NCI-H526 (cell line): Measurements from ENCODE around the gene STAM2.
A peak's percentile ranks its signal among the peaks of the same experiment; 100 is the strongest.
"Not testable (repeated sequence)": the region's sequence is repeated elsewhere in the genome, so short reads cannot be mapped to it uniquely, and the experiment has no call there.

Experiments
- DNase-seq, 2 experiments: peaks; one replicate each; lab custom pipeline; 2025; lab: John Stamatoyannopoulos, UW

STAM2 gene

GRCh38 chr2:152175368-152176112 lies at the start of gene STAM2:
TSS of gene STAM2 (minus strand) at chr2:152175763. CDS start at chr2:152175642, 121 bp downstream.
- DNase-seq, result peak; percentile 86 to 95

GRCh38 chr2:152223977-152224376 lies 48.4 kb upstream of the STAM2 start:
- peak; percentile 48 to 53 for DNase-seq

DNA sequence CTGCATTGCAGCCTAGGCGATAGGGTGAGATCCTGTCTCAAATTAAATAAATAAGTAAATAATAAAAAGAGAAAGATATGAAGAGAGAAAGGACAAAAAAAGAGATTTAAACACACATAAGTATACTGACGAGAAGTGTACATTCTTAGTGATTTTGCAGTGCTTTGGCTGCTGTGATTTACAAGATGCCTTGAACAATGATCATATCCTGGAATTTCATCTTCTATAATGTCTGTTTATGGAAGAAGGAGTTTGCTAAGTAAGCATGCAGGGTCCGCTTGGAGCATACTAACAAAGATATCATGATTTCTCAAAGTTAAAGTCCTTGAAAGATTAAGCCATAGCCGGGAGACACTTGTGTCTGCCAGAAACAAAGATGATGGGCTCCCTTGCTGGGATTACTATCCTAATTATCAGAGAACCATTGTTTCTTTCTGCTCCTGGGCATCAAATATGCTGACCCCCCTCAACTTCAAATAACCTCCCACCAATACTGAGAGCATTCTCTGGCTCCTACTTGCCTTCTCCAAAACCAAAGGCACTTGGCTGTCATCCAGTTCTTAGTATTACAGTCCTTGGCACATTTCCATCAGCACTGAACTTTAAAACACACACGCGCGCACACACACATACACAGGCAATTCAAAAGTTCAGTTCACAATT lies 47.5 kb upstream of the STAM2 start:
- DNase-seq, result peak; percentile 14 to 25

GRCh38 chr2:152221839-152222238 lies 46.3 kb upstream of the STAM2 start:
- no peak for DNase-seq

DNA sequence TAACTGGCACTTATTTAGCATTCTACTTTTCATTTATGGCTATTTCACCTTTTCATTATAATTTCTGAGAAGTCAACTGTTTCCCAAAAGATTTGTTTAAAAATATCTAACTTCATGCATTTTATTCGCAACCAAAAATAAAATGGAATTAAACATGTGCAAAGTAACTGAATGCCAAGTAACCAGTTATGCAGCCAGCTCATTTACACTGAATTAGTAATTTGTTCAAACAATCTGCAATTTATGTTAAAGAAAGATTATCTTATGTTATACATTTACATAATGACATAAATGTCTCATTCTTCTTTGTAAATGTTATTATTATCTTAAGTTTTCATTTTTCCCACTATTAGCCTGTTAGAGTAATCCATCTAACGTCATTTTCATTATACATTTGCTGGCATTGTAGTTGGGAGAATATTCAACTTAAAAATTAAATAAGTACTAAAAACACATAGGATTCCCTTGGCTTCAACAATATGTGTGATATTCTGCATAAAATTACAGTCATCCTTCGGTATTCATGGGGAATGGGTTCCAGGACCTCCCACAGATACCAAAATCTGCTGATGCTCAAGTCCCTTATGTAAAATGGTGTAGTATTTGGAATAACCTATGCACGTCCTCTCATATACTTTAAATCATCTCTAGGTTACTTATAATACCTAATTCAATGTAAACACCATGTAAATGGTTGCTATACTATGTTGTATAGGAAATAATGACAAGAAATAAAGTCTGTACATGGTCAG lies 43.7 kb upstream of the STAM2 start:
- DNase-seq, result no peak

DNA sequence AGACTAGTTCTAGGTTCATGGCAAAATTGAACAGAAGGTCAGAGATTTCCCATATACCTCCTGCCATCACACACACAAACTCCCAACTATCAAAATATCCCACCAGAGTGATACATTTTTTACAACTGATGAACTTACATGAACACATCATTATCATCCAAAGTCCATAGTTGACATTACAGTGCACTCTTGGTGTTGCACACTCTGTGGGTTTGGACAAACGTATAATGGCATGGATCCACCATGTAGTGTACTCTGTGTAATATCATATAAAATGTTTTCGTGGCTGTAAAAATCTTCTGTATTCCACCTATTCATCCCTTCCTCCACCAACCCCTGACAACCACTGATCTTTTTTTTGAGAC lies 25.9 kb upstream of the STAM2 start:
- no peak for DNase-seq

DNA sequence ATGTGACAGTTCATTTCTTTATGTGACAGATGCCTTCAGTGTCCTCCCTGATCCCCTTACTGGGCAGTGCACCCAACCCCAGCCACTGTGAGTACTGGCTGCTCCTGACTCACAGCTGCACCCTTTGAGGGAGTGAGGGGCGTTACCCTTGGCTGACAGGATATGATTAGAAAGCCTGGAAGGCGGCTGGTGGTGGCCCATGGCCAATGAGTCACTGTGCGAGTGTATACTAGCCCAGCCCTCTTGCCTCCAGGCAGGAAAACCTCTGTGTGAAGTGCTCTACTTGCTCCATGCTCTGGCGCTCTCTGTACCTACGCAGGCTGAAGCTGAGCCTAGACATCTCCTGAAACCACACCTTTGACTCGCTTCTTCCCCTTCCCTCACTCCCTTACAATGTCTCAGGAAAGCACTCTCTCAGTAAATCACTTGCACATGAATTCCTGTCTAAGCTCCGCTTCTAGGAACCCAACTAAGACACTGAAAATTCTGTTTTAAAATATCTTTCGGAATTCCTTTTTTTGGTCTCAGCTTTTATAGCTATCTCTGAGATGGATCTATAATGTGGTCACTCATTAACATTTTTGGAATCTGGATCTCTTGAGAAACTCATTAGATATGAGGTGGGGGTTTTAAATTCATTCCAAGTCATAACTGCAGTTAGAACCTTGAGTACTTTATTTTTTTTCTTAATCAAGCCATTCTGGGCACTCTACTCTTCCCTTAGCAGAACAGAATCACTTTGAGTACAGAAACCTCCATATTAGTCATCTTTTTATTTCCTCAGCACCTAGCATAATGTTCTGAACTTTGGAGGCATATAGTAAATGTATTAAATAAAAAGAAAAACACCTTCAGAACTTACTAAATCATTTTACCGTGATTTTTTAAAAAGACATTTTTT lies 25.3 kb upstream of the STAM2 start:
- no peak for DNase-seq

DNA sequence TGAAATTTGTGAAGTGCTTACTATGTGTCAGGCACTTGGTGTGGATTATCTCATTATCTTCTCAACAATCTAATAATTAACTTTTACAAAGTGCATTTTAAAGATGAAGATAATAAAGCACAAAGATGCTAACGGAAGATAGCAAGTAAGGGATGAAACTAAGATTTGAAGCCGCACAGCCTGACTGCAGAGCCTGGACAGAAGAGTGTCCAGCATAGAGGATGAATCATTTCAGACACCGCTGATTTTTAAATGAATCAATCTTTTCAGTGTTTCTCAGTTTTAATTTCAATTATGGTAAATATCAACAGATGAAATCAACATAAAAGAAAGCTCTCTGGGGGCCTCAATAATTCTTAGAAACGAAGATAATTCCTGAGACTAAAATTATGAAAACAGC lies 24.5 kb upstream of the STAM2 start:
- no peak for DNase-seq

DNA sequence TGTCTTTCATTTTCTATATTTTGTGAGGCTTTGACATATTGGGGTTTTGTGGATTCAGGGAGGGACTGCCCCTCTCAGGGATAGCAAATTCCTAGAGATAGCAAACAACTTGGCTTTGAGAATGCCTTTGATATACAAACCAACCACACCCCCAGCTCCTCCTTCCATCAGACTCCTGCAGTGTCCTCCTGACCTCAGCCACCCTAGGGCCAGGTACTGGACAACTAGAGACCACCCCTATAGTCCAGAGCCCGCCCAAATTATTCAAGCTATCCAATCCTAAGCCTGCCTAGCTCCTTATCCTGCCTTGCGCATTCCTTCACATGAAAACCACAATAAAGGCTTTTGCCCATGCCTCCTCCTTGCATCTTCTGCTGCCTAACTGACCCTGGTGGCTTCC lies 22.9 kb upstream of the STAM2 start:
- no peak for DNase-seq

GRCh38 chr2:152197508-152198284 lies 22.1 kb upstream of the STAM2 start:
- not testable (repeated sequence) for DNase-seq

GRCh38 chr2:152189622-152190495 lies 14.3 kb upstream of the STAM2 start:
- DNase-seq, result peak in 1 of 2 experiments; percentile 72

DNA sequence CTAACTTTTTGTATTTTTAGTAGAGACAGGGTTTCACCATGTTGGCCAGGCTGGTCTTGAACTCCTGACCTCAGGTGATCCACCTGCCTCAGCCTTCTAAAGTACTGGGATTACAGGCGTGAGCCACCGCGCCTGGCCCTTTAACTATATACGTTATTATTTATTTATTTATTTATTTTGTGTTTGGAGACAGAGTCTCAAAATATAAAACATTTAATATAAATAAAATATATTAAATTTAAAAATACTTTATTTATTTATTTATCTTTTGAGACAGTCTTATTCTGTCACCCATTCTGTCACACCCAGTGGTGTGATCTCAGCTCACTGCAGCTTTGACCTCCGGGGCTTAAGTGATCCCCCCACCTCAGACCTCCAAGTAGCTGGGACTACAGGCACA lies 11.2 kb upstream of the STAM2 start:
- not testable (repeated sequence) for DNase-seq

- no peak for DNase-seq
Measured at GRCh38 chr2:152186262-152186661, 10.7 kb upstream of the STAM2 start.

DNA sequence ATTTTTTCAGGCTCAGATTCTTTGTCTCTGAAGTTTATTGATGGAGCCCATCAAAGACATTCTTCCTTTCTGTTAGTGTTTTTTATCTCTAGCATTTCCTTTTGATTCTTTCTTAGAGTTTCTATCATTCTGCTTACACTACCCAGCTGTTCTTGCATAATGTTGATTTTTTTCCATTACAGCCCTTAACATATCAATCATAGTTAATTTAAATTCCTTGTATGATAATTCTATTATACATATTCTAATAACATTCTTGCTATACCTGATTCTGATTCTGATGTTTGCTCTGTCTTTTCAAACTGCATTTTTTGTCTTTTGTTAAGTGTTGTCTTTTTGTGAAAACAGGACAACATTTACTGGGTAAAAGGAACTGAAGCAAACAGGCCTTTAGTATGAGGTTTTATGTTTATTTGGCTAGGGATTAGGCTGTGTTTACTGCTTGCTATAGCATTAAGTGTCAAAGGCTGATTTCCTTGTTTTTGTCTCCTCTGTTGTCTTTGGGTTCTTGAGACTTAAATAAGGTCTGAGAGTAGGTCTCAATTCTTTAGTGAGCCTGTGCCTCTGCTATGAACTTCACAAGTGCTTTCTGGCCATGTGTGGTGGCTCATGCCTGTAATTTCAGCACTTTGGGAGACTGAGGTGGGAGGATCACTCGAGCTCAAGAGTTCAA lies 8.0 kb upstream of the STAM2 start:
- DNase-seq, result no peak

GRCh38 chr2:152177667-152178066 lies 2.1 kb upstream of the STAM2 start:
- not testable (repeated sequence) for DNase-seq

DNA sequence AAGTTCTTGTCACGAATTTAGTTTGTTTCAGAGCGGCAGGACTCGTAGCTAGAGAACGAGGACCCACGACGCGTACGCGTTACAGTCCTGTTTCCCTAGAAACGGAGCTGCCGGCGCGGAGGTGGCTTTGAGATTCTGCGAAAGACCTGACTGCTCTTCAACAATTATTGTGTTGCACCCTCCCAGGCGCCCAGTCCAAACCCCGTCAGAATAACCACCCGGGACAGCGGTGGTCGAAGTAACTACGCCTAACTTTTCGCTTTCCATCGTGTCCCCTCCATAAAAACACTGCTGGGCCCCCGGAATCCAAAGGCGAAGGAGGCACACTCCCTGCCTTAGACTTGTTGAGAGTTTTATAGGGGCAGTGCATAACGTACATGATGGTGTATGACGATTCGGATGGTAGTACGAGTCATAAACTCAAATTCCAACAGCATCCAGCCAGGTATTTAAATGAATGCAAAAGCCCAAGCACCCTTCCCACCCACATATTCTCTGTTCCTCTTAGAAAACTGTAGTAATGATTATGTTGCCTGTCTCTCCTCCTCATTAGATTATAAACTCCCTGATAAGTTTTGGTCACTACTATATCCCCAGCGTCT lies 651 bp upstream of the STAM2 start:
- DNase-seq, result peak in 1 of 2 experiments; percentile 68

DNA sequence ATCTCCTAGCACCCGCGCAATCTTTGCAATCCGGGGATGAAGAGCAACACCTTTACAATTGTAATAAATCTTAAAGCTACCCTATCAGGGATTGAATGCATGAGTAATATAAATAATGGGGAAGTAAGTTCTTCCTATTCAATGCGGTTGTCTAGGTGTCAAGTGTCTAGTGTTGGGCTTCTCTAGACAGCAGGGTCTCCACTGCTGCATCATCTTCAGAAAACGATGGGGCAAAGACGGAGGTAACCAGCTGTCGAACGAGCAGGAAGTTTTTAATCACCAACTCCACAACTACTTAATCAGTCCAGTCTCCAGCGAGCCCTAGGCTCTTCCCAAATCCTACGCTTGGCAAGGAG lies 573 bp downstream of the STAM2 start:
- DNase-seq, result peak in 1 of 2 experiments; percentile 60

DNA sequence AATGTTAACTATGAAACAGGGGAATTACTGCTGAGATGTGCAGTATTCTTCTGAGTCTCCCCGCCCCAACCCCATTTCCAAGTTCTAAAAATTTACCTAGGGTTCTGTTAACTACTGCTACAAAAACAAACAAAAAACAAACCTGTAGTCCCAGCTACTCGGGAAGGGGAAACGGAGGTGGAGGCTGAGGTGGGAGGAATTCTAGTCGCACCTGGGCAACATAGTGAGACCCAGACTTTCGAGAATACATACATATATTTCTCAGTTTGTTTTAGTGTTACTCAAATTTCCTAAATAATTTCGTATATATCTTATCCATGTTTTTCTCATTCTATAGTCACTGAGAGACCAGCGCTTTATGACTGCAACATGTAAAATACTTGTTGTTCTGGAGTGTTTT lies 989 bp downstream of the STAM2 start:
- no peak for DNase-seq

DNA sequence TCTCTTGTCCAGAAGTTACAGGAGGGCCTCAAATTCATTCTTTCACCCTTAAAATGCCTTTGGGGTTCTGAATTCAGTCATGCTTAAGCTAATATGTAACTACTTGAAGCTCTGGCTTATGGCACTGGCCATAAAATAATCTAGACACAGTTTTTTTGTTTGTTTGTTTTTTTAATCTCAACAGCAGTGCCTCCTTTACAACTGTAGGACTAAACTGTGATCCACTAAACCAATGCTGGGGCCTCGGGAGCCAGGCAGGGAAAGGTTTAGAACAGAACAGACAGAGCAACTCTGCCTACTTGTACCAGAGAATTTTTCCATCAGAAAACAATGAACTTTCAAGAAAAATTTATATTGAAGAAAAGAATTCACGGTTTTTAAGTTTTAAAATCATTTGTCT lies 1.7 kb downstream of the STAM2 start:
- no peak for DNase-seq
